ENCODE results near the gene GALNT15.

Gene GALNT15

DNA sequence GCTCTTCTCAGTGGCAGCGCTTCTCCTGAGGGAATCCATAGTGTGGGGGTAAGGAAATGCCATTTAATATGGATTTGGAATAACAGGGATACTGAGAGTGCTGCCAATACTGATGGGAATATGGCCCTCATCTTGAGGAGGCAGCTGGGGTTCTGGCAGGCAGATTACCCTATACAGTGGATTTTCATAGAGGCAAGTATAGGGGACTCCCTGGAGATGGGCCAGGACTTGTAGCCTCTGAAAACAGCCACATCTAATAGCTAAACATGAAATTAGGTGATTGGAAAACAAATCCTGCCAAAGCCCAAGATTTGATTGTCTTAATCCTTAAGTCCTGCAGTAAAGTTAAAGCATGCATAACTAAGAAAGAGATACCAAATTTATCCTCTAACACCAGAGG is 59.3 kb downstream of the GALNT15 start:
- no peak for DNase-seq

DNA sequence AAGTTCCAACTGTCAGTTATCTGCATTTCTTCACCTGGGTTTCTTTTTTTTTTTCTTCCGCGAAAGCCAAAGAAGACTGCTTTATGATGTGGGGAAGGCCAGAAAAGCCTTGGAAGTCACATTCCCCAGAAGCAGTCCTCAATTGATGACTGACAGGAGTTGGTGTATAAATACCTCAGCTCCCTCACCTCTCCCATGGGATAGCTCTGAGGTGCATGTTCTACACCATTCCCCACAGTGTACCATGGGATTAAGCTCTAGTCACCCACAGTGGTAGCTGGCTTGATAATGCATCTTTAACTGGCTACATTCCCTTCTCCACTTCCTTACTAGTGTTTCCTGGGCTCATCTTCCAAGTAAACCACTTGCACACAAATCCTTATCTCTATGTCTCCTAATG is 59.8 kb downstream of the GALNT15 start:
- no peak for DNase-seq

DNA sequence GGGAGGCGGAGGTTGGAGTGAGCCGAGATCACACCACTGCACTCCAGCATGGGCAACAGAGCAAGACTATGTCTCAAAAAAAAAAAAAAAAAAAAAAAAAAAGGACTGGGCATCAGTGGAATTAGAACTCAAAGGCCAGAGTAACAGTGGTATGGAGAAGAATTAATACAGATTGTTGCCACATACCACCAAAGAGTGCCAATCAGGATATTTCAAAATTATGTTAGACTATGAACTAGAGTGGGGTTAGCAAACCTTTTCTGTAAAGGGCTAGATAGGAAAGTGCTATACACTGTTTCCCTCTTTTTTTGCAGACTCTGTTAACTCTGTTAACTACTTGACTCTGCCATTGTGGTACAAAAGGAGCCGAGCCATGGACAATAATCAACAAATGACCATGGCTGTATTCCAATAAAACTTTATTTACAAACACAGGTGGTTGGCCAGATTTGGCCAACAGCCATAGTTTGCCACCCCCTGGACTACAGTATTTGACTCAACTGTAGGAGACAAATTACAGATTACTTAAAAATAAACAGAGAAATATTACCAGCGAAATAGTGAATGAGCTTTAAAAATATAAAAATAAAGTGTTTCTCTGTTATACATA is 61.7 kb downstream of the GALNT15 start:
- DNase-seq, result no peak

DNA sequence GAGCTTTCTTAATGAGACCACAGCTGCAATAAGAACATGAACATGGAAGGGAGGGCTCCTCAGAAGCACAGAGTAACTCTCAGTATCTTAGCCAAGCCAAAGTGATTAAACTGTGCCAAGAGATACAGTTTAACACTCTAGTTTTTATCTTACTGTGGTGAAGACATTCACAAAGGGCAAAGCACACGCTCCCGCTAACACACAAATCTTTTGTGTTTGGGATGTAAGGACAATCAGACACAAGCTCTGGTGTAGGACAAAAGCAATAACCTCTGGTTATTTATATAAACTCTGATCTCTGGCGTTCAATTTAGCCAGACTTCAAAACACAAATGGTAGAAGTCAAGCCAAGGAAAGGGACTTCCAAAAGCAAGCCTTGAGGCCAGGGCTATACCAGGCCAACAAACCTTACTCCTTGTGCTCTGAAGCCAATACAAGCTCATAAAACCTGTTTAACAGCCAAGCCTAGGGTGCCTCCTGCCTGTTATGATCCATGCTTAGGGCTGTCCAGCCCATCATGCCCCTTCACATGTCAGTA is 62.4 kb downstream of the GALNT15 start:
- no peak for DNase-seq

DNA sequence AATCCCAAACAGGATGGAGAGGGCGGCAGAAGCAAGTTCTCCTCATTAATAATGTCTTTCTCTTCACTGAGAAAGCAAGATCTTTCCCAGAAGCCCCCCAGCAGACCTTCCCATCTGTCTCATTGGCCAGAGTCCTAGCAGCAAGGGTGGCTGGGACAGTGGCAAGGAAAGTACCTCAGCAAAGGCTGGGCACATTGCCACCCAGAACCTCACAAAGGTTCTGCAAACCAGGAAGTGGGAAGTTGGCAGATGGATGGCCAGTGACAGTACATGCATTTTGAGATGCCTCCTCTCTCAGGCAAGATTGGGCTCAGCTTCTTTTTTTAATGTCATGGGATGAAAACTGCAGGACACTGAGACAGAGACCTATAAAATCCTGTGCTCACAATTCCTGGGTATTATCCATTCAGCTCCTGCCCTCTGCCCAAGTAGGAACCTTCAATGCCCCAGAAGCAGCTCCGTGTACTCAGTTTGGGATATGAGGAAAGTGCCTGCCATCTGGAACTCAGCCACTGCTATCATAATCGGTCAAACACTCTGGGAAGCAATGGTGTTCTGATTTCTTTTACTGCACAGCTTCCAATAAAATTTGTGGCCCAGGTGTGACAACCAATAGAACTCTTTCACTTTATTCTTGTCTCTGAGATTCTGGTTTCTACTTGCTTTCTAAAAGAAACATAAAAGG is 64.7 kb downstream of the GALNT15 start:
- DNase-seq, result no peak

DNA sequence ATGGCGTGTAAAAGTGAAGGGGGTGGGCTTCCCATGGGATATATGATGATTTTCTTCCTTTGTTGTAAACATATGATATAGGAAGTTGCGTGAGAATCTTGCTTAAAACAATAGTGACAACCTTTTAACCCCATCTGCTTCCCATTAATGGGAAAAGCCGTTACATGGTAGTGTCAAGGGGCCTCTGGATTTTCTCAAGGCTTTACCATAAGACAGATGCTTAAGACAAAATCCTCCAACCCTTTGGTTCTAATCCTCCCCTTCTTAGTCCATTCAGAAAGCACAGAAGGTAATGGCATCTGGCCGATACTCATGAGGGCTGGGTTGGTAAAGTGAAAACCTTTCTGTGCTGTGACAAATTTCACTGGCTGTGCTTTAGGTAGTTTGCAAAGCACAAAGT is 65.3 kb downstream of the GALNT15 start:
- no peak for DNase-seq

DNA sequence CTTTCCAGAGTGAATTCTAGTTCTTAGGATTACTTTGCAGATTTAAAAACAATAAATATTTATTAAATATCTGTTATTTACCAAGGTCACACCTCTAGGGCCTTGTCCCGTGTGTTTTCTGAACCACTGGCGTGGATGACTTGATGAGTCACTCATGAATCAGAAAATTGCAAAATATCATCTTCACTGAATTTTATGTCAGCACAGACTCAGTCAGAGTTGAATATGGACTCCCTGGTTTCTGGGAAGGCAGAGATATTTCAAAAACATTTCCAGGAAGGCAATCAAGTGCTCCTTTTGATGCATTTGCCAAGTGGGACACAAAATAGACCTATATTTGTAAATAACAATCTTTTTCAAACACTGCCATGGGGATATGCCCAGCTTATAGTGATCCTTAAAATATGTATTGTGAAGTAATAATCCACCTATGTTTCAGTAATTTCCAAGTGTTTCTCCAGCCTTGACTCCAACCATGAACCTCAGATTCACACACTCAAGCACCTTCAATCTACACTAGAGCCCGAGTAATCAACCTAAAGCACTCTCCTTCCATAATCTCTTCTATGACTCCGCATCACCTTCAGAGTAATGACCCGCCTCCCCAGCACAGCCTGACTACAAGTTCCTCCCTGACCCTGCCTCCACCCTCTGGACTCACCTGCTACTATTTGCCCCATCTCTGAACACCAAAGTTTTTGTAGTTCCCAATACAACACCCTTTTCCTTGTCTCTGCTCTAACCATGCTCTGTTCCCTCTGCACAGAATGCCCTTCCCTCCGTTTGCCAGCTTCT is 65.9 kb downstream of the GALNT15 start:
- DNase-seq, result no peak

DNA sequence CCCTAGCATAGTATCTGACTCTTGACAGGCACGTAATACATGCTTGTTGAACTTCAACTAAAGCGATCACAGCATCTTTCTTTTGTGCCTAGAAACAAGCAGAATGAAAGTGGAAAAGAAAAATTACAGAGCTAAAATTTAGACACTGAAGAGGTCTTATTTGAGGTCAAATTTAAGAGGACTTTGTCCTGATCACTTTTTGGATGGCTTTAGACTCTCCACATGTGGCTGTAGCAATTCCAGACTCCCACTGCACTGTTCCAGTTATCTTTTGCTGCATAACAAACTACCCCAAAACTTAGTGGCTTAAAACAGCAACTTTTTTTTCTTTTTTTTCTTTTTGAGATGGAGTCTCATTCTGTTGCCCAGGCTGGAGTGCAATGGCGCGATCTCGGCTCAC is 66.7 kb downstream of the GALNT15 start:
- no peak for DNase-seq

DNA sequence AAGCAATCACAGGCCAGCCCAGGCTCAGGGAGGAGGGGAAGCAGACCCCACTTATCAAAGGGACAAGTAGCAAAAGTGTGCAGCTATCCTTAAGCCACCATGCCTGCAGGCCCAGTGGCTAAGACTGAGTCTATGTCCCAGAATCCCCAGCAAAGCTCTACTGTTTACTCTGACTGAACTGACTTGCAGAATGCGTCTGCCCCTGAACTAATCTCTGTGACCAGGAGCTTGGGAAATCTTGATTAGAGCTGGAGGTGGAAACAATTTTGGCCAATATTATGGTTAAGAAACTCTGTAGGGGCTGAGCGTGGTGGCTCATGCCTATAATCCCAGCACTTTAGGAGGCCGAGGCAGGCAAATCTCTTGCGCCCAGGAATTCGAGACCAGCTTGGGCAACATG is 67.7 kb downstream of the GALNT15 start:
- DNase-seq, result no peak

DNA sequence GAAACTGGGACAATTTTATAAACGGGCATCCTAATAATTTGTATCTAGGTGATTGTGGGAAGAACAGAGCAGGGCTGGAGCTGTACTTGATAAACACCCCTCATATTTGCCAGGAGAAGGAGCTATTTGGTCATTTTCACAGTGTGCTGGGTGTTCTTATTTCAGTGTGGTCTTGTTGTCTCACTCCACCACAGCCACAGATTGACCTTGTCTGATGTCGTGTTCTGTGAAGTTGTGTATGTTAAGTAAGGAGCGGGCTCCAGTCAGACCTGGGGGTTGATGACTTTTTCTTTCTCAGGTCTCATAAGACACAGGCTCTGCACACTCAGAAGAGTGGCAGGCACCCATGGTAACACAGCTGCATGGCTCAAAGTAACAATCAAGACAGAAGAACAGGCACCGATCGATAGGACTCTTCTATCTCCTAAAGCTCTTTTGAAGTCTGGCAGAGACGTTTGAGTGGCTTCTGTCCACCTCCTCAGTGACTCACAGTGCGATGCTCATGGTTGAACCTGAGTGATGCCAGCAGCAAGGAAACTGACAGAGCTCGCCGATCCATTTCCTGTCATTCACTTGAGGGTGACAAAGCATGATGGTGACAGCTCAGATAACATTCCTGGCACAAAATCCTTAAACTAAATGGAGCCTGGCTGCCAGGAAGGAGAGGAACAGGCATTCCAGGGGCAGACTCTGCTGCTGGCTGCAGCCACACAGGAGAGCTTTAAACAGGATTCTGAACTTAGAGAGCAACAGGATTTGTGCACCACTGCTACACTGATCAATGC is 69.4 kb downstream of the GALNT15 start:
- DNase-seq, result no peak

DNA sequence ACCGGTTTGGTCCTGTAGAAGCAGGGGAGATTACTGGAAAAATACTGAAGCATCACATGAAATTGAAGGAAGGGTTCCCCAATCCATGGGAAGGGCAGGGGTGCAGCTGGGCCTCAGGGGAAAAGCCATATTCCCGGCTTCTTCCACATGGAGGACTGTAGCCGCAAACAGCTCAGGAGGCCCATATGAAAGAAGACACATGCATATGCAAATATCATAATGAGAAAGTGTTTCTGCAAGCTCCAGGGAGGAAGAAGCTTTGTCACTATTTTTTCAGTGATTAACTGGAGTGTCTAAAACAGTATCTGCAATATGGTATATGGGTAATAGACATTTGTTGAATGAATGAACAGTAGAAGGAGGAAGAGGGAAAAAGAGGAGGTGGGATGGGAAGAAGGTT is 71.1 kb downstream of the GALNT15 start:
- DNase-seq, result no peak

DNA sequence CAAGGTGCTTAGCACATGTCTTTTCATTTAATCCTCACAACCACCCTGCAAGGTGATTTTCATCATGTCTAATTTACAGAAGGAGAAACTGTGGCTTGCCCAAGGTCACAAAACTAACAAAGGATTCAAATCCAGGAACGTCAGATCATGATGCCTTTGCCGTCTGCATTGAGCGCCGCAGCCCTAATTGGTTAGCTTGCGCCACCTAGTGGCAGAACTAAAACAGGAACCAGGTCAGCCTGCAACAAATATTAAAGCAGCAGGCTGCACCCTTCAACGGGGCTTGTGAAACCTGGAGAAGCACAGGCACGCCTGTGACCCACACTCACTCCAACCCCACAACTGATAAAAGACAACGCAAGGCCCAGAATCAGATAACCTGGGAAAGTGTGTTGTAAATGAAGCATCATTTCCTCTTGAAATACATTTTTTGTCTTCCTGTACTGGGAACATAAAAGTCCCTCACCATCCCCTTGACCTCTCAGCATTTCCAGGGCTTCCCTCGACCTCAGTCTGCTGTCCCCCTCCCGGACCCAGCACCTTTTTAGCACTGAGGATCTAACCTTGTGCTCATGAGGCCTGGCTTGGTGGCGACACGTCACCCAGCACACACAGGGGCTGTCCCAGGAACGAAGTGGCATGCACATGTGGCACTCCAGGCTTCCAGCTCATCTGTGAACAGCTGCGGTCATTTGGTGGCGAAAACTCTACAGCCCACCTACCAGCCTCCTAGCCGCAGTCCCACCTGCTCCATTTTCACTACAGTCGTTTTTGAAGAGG is 73.0 kb downstream of the GALNT15 start:
- peak; percentile 52 for DNase-seq

DNA sequence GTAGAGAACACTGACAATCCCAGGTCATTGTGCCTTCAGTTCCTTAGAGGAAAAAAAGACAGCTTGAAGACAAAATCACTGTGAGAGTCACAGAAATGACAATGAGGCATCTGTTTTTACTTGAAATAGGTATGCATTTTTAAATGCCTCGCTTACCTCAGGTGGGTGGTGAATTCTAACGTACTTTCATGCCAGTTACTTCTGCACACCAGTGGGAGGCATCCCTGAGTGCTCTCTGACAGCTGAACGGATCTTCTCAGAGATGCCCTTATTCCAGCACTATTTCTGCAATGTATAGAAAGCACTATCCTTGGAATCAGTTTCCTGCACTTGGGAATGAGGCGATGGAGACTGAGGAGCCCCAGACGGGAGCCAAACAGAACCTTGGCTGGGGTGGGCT is 74.1 kb downstream of the GALNT15 start:
- no peak for DNase-seq

DNA sequence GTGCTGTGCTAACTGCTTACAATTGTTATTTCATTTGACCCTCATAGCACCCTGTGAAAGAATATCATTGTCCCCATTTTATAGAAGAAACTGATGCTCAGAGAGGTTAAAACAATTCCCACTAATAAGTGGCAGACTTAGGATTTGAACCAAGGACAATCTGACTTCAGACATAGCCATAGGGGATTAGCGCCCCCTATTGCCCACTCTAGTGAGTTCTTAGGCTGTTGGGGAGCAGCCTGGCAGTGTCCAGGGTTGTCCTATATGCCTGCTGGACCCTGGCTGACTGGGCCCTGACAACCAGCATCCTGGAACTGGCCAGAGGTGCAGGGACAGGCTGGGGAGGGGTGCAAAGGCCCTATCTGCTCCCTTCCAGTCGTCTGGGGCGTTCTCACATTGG is 74.9 kb downstream of the GALNT15 start:
- DNase-seq, result no peak

DNA sequence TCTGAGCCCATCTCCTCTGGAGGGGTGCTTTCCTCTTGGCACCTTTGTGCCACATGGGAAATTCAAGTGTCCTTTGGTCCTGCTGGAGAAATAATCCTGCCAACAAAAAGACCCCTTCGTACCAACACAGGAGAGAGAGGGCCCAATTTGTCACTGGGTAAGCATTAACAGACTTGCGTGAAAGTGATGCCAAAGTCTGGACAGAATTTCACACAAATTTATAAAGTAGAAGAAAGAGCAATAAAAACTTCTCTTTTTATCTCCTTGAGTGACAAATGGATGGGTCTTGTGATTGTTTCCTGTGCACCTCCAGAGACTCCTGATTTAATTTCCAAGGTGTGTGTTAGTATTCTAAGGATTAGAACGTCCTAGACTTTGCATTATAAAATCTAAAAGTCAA is 75.4 kb downstream of the GALNT15 start:
- DNase-seq, result no peak

DNA sequence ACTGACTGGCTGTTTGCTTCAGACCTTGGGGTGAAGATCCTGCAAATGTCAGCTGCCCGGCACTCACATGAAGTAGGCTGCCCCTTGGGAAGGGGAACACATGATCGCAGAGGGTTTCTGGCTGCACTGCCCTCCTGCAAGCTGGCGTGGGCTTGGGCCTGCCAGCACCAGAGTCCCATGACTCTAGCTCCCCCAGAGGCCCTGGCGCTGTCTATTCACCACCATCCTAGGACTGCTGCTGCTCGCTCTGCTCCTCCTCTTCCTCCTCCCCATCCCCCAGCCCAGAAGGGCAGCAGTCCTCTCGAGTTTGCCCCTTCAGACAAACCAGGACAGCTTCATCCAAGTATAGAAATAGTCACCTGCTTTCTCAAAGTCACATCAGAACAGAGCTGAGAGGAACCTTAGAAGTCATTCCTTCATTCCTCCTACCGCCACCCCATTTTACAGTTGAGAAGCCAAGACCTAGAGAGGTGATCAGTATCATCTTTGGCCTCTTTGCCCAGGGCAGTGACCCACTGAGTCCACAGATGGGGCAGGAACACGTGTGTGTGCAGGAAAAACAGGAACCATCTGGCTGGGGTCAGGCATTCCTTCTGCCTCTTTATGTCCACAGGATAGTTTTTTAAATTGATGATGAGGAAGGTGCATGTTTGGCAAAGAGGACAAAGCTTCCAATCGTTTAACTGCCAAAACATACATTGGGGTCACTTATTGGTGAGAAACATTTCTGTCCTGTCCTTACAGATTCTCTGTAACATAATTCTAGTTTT is 77.0 kb downstream of the GALNT15 start:
- no peak for DNase-seq

DNA sequence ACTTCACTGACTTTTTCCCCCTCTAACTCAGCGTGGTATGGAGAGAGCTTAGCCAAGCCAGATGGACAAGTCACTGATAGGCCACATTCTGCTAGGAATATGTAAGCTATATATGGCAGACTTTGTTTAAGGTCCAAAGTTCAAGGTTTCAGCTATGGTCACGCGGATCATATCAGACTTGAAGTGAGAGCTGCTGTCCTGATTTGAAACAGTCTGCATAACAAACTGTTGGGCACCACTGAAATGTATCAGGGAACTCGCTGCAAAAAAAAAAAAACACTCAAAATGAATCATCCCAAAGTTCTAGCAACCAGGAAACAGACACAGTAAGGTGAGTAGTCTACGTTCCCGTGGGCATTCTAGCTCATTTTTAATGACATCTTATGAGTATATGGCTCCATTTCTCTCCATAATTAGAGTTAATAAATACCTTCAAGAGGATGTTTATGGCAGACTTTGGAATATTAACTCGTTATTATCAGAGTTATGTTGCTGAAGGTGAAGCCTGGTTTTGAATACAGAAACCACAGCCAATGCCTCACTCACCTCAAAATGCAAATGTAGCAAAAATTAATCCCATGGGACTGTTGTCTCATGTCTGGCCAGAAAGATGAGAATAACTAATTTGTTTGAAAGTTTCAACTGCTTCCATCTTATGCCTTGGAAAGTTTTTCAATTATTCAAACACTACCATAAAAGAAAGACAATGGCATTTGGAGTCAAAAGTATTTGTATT is 77.9 kb downstream of the GALNT15 start:
- no peak for DNase-seq

DNA sequence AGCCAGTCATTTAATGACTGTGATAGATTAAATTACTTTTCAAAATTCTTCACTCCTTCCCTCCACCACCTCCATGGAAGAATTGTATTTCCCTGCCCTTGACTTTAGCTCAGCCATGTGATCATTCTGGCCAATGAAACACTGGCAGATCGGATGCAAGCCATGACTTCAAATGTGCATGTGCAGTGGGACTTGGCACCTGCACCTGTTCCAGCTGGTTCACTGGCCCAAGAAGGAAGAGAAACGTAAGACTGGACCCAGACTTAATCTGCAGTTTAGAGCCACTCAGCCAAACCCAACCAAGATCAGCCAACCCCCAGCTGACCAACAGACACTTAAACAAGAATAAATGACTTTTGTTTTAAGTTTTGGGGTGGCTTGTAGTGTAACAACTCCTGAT is 78.5 kb downstream of the GALNT15 start:
- DNase-seq, result no peak

DNA sequence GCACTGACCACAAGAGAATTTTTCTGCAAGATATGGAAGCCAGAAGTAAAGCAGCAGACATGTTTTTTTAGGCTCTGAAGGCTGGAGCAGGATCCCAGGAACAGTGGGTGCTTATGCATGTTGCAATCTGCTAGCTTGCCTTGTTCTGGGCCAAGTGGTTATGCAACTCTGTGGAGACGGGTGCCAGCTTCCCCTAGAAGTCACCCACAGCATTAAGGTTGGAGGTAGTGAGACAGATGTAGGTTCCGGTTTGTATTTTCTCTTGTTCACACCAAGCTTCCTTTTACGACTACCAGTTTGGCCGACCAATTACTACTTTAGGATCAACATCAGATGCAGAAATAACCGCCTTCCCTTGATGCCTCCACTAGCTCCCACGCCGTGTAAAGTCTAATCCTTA is 79.1 kb downstream of the GALNT15 start:
- no peak for DNase-seq

DNA sequence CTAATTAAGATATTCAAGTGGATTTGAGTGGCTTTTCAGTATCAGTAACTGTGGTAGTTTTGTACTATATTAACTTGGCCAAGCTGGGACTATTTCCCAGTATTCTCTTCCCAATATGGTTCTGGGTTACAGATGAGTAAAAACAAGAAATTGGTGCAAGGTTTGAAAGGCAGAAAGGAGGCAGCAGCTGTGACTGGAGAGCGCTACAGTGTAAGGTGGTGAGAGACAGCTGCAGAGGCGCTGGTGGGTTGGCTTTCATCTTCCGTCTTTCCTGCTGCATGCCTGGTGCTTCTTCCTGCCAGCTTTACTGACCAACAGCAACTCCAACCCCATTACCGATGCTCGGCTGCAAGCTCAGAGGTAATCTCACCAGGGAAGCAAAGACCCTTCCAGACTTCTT is 80.4 kb downstream of the GALNT15 start:
- no peak for DNase-seq

DNA sequence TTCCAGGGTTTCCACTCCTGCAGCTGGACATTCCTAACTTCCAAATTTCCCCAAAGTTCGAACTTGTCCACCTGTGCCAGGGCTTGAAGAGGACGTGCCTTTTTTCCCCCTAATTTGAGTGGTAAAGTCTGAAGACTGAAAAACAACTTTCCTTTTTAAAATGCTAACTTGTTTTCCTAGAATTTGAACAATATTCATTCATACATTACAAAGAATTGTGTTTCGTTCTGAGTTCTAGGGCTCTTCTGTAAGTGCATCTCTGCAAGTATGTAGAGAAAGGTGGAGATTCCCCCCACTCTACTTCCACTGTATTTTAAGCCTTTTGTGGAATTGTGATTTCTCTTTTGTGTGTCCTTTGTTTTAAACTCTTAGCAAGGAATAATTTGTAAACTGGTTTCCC is 80.8 kb downstream of the GALNT15 start:
- DNase-seq, result no peak

Measured in NCI-H2171 (cell line).